HTR-8/SVneo (cell line): Measurements from ENCODE around the gene CCDC124.
A peak's percentile ranks its signal among the peaks of the same experiment; 100 is the strongest.

ENCODE experiments used
- DNase-seq: peaks from one replicate; pipeline ENCODE4 v3.0.0; 2011; ENCODE audit warnings: low spot score, mixed read lengths; ENCODE audit not compliant: insufficient read length
- FAIRE-seq: peaks from 2 replicates; lab custom pipeline; 2011; peaks lifted over from hg19 to GRCh38; lab: Jason Lieb, UNC

Gene CCDC124

DNA sequence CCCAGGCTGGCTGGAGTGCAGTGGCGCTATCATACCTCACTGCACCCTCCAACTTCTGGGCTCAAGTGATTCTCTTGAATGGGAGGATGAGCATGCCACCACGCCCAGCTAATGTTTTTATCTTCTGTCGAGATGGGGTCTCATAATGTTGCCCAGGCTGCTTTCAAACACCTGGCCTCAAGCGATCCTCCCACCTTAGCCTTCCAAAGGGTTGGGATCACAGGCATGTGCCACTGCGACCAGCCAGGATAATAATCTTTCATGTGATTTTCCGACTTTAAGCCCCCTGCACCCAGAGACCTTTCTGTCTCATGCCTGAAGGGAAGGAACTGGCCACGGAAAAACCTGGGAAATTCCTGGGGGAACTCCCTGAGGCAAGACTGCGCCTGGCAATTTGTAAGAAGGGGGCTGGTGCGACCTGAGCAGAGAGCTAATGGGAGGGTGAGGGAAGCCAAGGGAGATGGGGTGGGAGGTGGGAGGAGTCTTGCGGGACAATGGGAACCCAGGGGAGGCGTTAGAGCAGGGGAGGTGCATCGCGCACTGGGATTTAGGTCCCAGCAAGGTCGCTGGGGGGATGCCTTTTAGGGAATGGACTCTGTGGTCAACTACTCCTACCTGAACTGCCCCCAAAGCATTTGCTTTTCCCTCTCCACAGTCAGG lies 1.2 kb upstream of the CCDC124 start:
- DNase-seq (no peak), FAIRE-seq (no peak)

DNA sequence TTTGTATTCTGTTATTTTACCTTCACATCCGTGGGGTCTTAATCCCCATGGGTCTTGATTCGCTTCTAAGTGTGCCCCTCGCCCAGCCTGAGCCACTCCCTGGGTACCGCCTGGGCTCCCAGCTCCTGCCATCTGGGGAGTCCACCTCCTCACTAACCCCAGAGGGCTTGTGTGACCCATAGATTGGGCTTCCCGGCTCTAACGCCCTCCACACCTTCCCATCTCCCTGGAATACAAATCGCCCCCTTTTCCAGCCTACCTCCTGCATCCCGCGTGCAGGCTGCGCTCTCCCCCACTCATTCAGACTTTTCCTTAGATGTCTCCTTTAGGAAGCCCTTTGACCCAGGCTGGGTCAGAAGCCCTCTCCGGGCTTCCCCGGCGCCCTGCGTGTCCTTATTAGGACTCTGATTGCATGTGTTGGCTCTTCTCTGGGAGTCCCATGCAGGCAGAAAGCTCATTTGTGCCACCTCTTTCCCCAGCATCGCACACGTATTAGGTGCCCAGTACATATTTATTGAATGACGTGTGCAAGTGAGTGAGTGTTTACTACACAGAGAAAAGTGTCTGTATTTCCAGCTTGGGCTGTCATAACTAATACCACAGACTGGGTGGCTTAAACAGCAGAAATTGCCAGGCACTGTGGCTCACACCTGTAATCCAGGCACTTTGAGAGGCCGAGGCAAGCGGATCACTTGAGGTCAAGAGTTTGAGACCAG lies 757 bp downstream of the CCDC124 start:
- FAIRE-seq (no peak), DNase-seq (no peak)

DNA sequence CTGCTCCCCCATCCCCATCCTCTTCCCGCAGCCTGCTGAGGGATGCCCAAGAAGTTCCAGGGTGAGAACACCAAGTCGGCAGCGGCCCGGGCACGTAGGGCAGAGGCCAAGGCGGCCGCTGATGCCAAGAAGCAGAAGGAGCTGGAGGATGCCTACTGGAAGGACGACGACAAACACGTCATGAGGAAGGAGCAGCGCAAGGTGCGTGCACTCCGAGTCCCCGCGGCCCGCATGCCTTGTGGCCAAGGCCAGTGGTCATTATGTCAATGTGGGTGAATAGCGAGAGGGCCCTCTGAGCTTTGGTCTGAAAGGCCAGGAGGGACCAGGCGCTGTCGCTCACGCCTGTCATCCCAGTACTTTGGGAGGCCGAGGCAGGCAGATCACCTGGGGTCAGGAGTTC lies 3.6 kb downstream of the CCDC124 start:
- DNase-seq (no peak), FAIRE-seq (no peak)

DNA sequence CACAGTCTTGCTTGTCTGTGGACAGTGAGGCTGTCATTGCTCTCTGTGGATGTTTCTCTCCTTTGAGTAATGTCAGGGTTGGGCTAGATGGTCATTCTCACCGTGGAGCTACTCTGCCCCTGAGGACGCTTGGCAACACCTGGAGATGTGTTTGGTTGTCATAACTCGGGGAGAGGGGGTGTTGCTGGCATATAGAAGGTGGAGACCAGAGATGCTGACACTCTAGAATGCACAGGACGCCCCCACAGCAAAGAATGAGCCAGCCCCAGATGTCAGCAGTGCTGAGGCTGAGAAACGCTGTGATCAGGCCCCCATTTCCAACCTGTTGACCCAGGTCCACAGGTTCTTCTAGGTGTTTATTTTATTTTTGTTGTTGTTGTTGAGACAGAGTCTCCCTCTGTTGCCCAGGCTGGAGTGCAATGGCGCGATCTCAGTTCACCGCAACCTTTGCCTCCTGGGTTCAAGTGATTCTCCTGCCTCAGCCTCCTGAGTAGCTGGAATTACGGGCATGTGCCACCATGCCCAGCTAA lies 4.6 kb downstream of the CCDC124 start:
- FAIRE-seq, result no peak

DNA sequence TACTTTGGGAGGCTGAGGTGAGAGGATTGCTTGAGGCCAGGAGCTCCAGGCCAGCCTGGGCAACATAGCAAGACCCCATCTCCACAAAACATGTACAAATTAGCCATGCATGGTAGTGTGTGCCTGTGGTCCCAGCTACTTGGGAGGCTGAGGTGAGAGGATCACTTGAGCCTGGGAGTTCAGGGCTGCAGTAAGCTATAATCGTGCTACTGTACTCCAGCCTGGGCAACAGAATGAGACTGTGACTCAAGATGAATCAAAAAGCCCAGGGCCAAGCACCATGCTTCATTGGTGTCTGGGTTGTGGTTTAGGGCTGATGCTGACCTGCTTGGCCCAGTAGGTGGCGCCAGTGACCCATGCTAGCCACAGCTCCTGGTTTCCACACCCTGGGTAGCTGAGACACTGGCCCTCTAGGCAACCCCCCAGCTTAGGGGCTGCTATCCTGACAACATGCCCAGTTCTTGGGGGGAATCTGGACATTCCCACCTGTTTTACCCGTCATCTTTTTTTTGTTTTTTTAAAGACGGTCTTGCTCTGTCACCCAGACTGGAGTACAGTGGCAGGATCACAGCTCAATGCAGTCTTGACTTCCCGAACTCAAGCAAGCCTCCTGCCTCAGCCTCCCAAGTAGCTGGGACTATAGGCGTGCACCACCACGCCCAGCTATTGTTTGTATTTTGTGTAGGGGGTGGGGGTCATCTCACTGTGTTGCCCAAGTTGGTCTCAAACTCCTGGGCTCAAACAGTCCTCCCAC lies 5.5 kb downstream of the CCDC124 start:
- FAIRE-seq (peak; percentile 36), DNase-seq (peak; percentile 92)

More for the DNA sequence above, 4.6 kb downstream of the CCDC124 start:
- no peak for DNase-seq

DNA sequence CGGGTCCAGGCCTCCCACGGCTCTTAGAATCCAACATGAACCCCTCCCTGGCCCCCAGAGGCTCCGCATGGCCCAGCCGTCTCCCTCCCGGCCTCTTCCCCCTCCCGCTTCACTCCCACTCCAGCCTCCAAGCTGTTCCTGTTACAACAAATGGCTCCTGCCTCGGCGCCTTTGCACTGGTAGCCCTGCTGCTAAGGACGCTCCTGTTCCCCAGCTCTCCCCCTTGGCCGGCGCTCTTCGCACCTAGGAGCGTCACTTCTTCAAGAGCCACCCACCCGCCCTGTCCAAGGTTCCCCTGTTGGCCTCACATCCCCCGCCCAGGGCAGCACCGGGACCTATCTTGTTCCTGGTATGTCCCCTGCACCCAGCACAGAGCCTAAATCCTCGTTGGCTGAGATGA lies 9.4 kb downstream of the CCDC124 start:
- DNase-seq (no peak), FAIRE-seq (no peak)

DNA sequence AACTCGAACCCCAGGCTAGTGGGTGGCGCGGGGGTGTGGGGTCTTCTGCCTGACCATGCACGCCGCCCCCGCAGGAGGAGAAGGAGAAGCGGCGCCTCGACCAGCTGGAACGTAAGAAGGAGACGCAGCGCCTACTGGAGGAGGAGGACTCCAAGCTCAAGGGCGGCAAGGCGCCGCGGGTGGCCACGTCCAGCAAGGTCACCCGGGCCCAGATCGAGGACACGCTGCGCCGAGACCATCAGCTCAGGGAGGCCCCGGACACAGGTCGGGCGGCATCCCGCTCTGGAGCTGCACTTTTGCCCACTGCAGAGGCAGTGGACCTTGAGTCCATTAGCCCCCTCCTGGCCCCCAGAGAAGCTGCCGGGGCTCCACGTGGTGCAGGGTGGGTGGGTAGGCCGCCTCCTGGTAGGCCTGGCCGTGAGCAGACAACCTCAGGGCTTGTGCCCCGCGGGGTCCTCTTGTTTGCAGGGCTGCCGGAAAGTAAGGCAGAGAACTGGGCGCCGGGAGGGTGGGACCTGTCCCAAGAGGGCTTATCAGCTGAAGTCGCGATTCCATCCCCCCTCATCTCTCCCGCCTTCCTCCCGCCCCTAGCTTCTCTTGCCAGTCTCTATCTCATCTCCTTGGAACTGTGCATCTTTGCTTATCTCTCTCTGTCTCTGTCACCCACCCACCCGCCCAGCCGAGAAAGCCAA lies 9.9 kb downstream of the CCDC124 start:
- no peak for DNase-seq
- no peak for FAIRE-seq

DNA sequence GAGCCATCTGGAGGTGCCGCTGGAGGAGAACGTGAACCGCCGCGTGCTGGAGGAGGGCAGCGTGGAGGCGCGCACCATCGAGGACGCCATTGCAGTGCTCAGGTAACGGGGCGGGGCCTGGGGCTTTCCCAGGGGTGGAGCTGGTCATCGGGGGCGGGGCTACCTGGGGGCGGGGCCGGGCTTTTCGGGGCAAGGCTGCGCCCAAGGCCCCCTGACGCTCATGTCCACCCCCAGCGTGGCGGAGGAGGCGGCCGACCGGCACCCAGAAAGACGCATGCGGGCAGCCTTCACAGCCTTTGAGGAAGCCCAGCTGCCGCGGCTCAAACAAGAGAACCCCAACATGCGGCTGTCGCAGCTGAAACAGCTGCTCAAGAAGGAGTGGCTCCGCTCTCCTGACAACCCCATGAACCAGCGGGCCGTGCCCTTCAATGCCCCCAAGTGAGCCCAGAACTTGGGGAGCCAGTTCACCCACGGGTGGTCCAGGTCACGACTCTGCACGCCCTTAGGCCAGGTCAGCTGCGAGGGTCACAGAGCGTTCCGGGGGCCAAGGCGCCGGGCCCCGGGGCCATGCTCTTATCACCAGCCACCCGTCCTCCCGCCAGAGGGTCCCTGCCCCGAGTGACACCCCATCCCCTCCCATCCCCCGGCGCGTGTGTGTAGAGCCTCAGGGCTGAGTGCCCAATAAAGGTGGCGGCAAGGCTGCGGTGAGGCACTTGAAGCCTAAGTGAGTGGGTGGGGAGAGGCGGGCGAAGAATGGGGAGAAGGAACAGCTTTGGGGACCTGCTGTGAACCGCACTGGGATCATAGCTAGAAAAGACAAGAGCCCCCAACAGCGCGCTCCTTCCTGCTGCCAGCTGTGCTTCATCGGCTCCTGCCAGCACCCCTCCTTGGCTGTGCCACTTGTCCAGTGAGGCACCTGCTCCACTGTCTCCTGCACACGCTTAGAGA lies 10.7 kb downstream of the CCDC124 start:
- no peak for DNase-seq
- FAIRE-seq, result no peak

DNA sequence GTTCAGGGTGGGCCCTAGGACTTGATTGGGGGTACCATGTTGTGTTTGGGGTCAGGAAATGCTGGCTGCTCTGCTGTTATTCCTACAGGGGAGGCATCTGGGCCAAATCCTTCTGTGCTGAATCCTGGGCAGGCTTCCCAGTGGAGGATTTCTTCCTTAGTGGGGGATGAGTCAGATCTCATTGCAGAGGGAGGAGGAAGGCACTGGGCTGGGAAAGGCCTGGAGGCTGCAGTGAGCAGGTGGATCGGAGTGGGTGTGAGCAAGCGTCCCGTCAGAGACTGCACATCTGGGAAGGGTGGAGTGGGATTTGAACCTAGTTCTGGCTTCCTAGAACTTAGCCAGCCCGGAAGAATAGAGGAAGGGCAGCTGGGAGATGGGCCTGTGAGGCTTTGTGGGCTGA lies 11.5 kb downstream of the CCDC124 start:
- no peak for DNase-seq
- FAIRE-seq, result no peak

DNA sequence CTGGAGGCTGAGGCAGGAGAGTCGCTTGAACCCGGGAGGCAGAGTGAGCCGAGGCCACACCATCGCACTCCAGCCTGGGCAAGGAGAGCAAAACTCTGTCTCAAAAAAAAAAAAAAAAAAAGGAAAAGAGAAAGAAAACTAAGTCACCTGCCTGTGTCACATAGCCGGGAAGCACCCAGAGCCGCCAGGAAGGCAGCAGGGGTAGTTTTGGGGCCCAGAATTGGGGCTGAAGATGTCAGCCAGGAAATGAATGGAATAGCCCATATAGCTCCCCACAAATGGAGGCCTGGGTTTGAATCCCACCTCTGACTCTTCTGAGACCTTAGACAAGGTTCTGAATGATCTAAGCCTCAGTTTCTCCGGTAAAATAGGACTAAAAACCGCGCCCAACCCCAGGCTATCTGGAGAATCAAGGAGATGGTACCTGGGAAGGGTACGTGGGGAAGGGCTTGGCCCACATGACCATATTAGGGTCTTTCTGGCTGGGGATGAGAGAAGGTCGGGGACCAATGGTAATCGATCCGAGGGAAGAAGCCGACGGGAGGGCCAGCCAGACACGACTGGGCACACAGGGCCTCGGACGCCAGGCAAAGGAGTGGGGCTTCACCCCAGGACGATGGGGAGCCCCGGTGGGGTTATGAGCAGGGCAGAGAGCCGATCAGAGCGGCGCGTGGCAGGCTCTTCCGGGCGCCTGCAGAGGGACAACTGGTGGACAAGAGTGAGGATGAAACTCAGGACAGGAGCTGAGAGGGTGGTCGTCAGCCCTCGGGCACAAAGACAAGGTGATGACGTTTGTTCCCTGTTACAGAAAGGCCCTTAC lies 14.4 kb downstream of the CCDC124 start:
- FAIRE-seq (no peak), DNase-seq (no peak)

DNA sequence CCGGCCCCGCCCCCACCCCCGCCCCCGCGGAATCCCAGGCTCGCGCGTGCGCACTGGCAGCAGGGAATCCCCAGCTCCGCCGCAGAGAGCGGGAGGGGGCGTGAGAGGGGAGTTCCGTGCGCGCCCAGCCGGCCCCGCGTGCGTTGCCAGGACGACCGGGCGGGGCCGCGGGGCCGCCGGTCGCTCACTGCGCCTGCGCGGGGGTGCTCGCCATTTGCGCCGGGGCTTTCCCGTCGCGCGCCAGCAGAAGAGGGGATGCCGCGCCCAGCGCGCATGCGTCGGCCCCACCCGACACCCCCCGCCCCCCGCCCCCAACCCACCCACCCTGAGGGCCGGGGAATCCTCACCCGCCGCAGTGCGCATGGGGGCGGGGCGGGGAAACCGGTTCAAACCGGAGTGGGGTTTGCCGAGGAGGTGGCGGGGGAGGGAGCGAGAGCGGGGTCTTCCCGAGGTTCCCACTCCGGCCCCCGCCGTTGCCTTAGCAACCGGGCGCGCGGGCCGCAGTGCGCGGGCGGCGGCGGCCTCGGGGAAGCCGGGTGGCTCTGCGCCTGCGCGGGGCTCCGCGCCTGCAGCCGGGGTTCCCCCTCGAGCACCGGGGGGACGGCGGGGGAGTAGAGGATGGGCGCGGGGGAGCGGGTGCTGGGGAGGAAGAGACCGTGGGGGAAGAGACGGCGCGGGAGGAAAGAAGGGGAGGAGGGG lies 15.1 kb downstream of the CCDC124 start:
- DNase-seq, result peak; percentile 98
- FAIRE-seq, result peak; percentile 70

DNA sequence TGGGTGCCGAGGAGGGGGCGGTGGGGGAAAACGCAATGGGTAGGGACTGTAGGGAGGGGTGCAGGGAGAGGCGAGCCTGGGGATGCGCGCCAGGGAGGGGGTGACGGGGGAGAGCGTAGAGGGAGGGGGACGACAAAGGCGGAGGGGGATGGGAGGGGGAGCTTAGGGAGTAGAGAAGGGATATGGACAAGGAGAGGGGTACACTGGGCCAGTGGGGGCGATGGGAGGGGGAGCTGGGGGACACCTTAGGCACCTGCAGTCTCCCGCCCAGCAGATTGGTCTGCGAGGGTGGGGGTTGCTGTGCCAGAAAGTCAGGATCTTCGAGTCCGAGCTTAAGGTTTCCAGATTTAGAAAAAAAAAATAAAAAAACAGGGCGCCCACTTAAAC lies 15.7 kb downstream of the CCDC124 start:
- DNase-seq (no peak), FAIRE-seq (no peak)

DNA sequence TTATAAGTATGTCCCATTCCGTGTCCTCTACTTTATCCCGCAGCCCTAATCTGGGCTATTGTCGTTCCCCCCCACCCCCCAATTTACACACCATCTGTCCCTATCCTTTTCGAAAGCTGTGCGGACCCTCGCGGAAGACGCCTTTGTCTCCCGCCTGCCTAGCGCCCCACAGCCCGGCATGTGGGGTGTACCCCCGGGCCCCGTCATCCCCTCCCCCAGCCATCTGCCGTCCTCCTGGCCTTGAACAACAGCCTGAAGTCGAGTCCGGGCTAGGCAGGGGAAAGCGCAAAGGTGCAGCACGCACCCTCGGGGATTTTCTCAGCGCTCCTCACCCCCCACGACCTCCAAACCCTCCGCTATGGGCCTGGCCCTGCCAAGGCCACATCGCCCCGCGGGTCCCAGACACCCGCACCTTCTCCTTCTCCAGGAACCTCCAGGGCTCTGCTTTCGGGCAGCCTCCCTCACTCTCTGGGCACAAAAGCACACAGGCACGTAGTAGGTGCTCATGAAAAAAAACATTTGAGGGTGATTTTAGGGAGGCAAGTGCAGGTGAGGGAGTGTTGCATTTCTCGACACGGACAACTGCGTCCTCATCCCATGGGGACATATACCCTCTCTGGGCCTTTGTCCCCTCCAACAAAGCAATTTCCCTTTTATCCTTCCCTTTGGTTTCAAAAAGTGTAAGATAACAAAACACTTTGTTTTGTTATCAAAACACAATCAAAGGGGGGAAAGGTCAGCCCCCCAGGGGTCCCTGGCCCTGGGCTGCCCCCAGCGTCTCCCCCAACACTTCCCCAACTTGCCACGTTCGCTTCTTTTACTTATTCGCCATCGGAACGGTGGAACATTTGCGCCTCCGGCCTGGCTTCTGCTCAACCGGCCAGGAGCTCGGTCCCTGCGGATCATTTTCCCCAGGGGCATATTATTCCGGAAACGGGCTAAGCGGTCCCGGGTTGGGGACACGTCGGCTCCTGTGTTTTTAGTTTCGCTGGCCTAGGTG lies 16.4 kb downstream of the CCDC124 start:
- DNase-seq (no peak), FAIRE-seq (no peak)

DNA sequence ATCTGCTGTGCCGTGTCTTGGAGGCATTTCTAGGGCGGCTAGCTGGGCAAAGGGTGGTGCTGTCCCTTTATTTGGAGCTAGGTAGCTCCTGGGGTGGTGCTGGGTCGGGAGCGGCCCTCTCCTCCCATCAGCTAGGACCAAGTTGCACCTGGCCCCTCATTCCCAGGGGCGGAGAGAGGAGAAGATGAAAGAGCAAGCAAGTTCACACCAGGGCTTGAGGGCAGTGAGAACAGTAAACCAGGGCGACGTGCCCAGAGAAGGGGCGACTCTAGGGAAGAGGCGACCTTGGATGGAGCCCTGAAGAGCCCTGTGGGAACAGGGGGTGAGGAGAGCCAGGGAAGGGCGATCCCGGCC lies 17.1 kb downstream of the CCDC124 start:
- DNase-seq, result no peak
- FAIRE-seq, result no peak

DNA sequence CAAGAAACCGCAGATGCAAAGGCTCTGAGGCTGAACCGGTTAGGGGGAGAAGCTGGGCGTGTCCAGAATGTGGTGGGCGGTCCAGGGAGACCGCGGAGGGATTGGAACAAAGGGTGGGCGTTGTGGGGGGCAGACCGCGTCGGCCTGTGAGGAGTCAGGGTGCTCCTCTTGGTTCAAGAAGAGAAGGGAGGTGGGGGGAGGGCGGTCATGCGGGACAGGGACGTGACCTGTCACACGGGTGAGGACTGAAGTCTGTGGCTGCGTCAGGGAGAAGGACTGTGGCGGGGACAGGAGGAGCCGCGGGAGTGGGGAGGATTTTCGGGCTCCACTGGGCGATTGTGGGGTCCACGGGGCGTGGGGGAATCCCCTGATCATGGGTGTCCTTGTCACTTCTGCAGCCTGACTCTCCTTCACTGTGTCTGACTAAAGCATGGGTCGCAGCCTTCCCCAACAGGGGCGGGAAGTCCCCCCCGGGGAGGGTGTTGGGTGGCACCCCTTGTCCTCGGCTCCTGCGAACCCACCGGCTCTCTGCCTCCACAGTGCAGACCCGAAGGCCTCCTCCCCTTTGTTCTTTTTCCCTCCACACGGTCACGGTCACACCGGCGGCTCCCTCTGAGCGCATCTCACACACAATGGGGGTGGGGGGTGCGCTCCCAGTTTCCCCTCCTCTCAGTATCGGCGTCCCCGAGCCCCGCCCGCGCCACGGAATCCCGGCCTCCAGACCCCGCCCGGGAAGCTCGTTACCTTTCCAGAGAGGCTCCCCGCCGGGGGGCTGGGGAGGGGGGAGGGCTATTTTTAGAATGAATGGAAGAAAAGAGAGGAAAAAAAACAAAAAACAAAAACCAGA lies 17.7 kb downstream of the CCDC124 start:
- no peak for DNase-seq
- FAIRE-seq, result no peak
